Osteoblast (primary cell): ENCODE results near the gene PAK1. TPM values are rescaled to one million over a fixed set of nuclear protein-coding genes. Genes with fewer than 3 reads are reported as not detected.

Experiments used
- DNase-seq: peaks from one replicate; pipeline ENCODE4 v3.0.0; 2011; ENCODE audit warnings: low spot score, mixed read lengths; ENCODE audit not compliant: insufficient read length; ENCODE audit errors: missing footprints
- H2AFZ ChIP-seq: 2 replicates; pipeline ENCODE4 v1.6.0; 2011; ENCODE audit warnings: mild to moderate bottlenecking, low read length
- H3K27ac ChIP-seq: 2 replicates; pipeline ENCODE4 v1.5.1; 2011; ENCODE audit warnings: mild to moderate bottlenecking, low read depth, low read length, moderate library complexity
- H3K27me3 ChIP-seq: 2 replicates; pipeline ENCODE4 v1.6.0; 2012; ENCODE audit warnings: mild to moderate bottlenecking, control low read depth, inconsistent platforms, low read length, moderate library complexity; ENCODE audit not compliant: insufficient read depth
- H3K36me3 ChIP-seq: 2 replicates; pipeline ENCODE4 v1.5.1; 2011; ENCODE audit warnings: mild to moderate bottlenecking, low read length, control low read depth, moderate library complexity; ENCODE audit not compliant: insufficient read depth
- H3K4me1 ChIP-seq: 2 replicates; pipeline ENCODE4 v1.5.1; 2011; ENCODE audit warnings: mild to moderate bottlenecking, low read length, control low read depth, moderate library complexity; ENCODE audit not compliant: insufficient read depth
- H3K4me2 ChIP-seq: 2 replicates; pipeline ENCODE4 v1.6.0; 2011; ENCODE audit warnings: mild to moderate bottlenecking, low read length; ENCODE audit not compliant: insufficient read depth
- H3K4me3 ChIP-seq: fragments of 200-600 bp; sonication (generic); 3 replicates; pipeline ENCODE4 v1.5.1; 2012; ENCODE audit warnings: mild to moderate bottlenecking, low read length, inconsistent platforms; ENCODE audit not compliant: insufficient read depth
- H3K79me2 ChIP-seq: 2 replicates; pipeline ENCODE4 v1.6.0; 2012; ENCODE audit warnings: mild to moderate bottlenecking, low read length, control low read depth, inconsistent platforms; ENCODE audit not compliant: insufficient read depth
- H3K9me3 ChIP-seq: 2 replicates; pipeline ENCODE4 v1.5.1; 2011; ENCODE audit warnings: low read depth, low read length, control low read depth
- H4K20me1 ChIP-seq: 2 replicates; pipeline ENCODE4 v1.6.0; 2012; ENCODE audit warnings: mild to moderate bottlenecking, low read length, control low read depth; ENCODE audit not compliant: insufficient read depth
- total RNA-seq: library from RNA; depleted of rRNA; stranded (reverse); fragments of >200 nt; gene quantifications from 2 replicates; pipeline ENCODE4 v1.2.3, GENCODE V29; 2012
- TF ChIP-seq, protein P1 (sequence below): IDR thresholded peaks from 2 replicates; pipeline ENCODE4 v1.5.1; 2011; ENCODE audit warnings: mild to moderate bottlenecking, low read depth, low read length, moderate library complexity; ENCODE audit errors: extremely low read depth

The PAK1 gene
- total RNA-seq, 1 donor = 34.4 TPM

DNA sequence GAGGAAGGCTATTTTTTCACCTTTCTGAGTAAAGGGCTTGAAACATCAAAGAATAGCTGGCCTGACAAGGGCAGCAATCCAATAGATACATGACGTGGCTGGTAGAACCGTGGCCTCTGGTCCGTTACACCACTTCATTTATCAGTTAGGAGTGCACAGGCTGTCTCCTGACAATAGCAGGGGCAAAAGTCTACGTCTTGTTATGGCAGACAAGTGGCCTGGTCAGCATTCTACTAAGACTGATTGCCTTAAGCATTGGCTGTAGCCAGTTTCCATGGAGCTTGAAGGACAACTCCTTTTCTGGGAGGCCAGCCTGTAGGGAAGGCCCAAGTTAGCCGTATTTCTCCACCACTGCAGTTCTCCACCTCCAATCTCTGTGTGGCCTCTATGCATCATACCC lies 163.2 kb downstream of the PAK1 start:
- H3K9me3 ChIP-seq = no peaks in the 10 kb centered on the region
- H2AFZ ChIP-seq = peak overlapping the region; percentile 21
- no peak overlapping the region for H3K27ac ChIP-seq
- no peak overlapping the region for H3K4me2 ChIP-seq
- no peak overlapping the region for H3K4me3 ChIP-seq
- H3K27me3 ChIP-seq = no peaks in the 10 kb centered on the region
- no peaks in the 10 kb centered on the region for H3K4me1 ChIP-seq
- DNase-seq = no peak
- H3K79me2 ChIP-seq = no peaks in the 10 kb centered on the region
- no peaks in the 10 kb centered on the region for H4K20me1 ChIP-seq
- TF ChIP-seq, protein P1, sequence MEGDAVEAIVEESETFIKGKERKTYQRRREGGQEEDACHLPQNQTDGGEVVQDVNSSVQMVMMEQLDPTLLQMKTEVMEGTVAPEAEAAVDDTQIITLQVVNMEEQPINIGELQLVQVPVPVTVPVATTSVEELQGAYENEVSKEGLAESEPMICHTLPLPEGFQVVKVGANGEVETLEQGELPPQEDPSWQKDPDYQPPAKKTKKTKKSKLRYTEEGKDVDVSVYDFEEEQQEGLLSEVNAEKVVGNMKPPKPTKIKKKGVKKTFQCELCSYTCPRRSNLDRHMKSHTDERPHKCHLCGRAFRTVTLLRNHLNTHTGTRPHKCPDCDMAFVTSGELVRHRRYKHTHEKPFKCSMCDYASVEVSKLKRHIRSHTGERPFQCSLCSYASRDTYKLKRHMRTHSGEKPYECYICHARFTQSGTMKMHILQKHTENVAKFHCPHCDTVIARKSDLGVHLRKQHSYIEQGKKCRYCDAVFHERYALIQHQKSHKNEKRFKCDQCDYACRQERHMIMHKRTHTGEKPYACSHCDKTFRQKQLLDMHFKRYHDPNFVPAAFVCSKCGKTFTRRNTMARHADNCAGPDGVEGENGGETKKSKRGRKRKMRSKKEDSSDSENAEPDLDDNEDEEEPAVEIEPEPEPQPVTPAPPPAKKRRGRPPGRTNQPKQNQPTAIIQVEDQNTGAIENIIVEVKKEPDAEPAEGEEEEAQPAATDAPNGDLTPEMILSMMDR = no peak
- H3K36me3 ChIP-seq = no peaks in the 10 kb centered on the region

DNA sequence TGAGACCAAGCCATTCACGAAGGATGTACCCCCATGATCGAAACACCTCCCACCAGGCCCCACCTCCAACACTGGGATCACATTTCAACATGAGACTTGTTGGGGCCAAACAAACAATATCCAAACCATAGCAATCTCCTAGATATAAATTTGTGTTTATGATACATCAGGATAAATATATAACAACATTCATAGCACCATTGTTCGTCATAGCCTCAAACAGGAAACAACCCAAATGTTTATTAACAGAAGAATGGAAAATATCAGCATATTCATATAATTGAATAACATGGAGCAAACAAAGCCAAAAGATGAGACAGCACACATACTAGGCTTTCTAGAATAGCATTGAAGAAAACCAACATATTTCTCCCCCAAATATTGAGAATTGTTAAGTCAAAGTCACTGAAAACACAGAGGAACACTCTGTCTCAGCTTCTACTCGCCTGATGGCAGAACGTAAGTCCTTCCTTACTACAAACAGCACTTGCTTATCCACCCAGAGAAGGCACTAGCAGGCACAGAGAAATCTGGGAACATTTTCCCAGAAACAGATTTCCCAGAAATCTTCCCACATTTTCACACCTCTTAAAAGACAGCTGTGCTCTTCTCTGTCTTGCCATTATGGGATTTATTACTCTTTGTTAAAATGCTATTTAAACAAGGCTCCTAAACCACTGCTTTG lies 164.4 kb downstream of the PAK1 start:
- Histone ChIP-seq H3K4me2 (no peak overlapping the region), H3K9me3 (no peaks in the 10 kb centered on the region), H3K27me3 (no peaks in the 10 kb centered on the region), H3K27ac (no peak overlapping the region), H3K79me2 (no peaks in the 10 kb centered on the region), H4K20me1 (no peaks in the 10 kb centered on the region), H3K36me3 (no peaks in the 10 kb centered on the region), H3K4me1 (no peaks in the 10 kb centered on the region), H3K4me3 (no peak overlapping the region), H2AFZ (no peak overlapping the region)
- no peak for DNase-seq
- TF ChIP-seq, protein P1 = no peak

DNA sequence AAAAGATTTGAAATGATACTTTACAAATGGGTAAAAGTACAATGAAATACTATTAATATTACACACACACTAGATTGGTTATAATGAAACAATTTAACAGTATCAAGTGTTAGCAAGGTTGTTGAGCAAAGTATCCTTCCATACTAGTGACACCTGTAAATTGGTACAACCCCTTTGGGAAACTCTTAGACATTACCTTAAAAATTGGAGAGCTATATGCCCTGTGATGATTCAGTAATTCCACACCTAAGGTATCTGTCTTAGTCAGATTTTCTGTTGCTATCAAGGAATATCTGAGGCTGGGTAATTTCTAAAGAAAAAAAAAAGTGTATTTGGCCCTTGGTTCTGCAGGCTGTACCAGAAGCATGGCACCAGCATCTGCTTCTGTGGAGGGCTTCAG lies 165.1 kb downstream of the PAK1 start:
- H2AFZ ChIP-seq = no peak overlapping the region
- TF ChIP-seq, protein P1 = no peak
- H3K4me1 ChIP-seq = no peaks in the 10 kb centered on the region
- H3K4me2 ChIP-seq = no peak overlapping the region
- no peaks in the 10 kb centered on the region for H3K79me2 ChIP-seq
- no peak for DNase-seq
- no peaks in the 10 kb centered on the region for H3K27me3 ChIP-seq
- H3K4me3 ChIP-seq = no peak overlapping the region
- no peaks in the 10 kb centered on the region for H3K36me3 ChIP-seq
- no peak overlapping the region for H3K27ac ChIP-seq
- H4K20me1 ChIP-seq = no peaks in the 10 kb centered on the region
- H3K9me3 ChIP-seq = no peaks in the 10 kb centered on the region

DNA sequence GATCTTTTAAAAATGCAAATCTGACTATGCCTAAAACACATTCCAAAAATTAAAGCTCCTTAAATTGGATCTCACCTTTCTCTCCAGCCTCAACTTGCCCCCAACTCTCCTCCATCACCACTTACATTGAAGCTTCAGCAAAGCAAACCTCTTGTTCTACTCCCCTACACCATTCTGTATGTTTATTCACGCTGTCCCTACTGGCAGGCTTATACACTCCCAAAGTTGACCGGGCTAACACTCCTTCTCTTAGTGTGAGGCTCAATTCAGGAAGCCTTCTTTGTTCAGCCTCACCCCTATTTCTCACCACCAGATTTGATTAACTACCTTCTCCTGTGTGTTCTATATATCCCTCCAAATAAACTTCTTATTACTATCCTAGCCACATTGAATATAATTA lies 170.6 kb downstream of the PAK1 start:
- DNase-seq = no peak
- no peak overlapping the region for H3K4me3 ChIP-seq
- TF ChIP-seq, protein P1 = no peak
- no peaks in the 10 kb centered on the region for H3K9me3 ChIP-seq
- H3K4me2 ChIP-seq = no peak overlapping the region
- no peaks in the 10 kb centered on the region for H3K79me2 ChIP-seq
- H2AFZ ChIP-seq = no peak overlapping the region
- H4K20me1 ChIP-seq = no peaks in the 10 kb centered on the region
- H3K27ac ChIP-seq = no peak overlapping the region
- H3K4me1 ChIP-seq = no peaks in the 10 kb centered on the region
- H3K27me3 ChIP-seq = no peaks in the 10 kb centered on the region
- H3K36me3 ChIP-seq = no peaks in the 10 kb centered on the region
